Stimulated activated CD4-positive, alpha-beta T cell treated with anti-CD3 and anti-CD28 coated beads, Interleukin-12 subunit alpha, Interleukin-12 subunit beta, amount 100 ng/mL, for 48 hours (primary cell): Measurements from ENCODE around the gene SNX18.

ENCODE experiments used
- DNase-seq, 3 donors: peaks; one replicate each; pipeline ENCODE4 v3.0.0-alpha.2; 2020; ENCODE audit warnings: low read depth in 2 of 3, low spot score in 1 of 3

Gene SNX18

GRCh38 chr5:54540286-54540685 lies 22.7 kb downstream of the SNX18 start:
- DNase-seq, result no peak

DNA sequence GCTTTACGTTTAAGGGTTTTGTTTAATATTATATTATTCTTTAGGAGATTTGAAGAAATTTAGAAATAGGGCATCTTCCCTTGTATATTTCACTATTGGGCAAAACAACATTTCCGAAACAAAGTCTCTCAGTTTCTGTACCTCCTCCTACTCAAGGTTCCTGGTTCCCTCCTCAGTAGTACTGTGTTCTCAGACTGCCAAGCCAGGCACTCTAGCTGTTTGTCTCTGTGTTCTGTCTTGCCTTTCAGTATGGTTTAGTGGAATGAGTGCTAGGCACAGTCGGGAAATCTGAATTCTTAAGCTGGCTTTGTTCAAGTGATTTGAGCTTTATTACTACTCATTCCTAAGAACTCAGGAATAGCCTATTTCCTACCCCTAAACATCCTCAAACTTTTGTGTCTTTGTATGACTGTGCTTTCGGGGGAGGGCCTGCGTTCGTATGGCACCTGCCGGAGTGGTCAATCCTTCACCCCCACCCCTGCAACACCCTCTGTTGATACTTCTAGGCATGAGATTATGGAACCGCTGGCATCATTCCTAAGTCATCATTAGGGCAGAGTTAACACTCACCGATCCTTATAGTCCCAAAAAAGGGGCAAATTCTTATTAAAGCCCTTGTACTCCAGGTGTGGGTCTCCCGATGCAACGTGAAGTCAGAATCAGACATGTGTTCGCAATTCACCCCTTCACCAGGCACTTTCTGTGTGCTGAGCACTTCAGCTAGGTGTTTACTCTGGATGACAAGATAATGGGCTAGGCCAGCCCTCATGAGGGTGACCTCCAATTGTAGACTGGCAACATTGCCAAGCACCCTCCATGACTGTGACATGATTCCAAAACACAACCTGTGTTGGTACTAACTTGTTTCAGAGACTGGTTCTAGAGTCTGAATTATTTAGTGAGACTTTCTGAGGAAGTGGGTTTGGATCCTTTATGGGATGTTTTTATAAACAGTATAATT lies 24.5 kb downstream of the SNX18 start:
- DNase-seq, result no peak

GRCh38 chr5:54544044-54544443 lies 26.5 kb downstream of the SNX18 start:
- no peak for DNase-seq

DNA sequence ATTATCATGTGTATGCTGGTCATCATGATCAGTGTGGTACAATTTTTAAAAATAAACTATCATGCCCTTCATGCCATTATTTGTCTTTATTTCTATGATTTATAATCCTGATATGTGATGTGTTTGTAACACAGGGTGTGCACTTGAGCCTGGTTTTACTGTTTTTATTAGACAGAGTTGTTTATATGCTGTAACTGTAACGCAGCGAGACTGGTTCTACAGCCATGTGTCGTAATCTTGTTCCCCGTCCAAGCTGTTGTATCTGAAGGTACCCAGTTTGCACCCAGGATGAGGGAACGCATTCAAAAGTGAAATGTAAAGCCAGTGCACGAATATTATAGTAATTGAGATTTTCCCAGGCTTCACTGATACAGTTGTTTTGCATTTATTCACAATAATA lies 28.2 kb downstream of the SNX18 start:
- no peak for DNase-seq

- DNase-seq, result no peak
Observed at GRCh38 chr5:54547711-54548250, 30.2 kb downstream of the SNX18 start.

DNA sequence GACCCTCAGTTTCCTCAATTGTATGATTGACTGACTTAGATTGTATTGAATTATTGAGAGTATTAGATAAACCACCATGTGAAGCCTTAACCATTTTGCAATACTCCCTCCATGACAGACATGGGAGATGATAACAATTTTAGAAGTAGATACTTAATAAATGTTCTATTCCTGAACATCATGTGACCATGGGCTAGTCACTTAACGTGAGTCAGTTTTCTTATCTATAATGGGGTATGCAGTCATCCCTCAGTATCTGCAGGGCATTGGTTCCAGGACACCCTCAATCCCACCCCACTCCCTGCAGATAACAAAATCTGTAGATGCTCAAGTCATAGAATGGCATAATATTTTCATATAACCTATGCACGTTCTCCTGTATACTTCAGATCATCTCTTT lies 31.0 kb downstream of the SNX18 start:
- DNase-seq, result no peak

GRCh38 chr5:54551292-54551691 lies 33.7 kb downstream of the SNX18 start:
- DNase-seq, result no peak

DNA sequence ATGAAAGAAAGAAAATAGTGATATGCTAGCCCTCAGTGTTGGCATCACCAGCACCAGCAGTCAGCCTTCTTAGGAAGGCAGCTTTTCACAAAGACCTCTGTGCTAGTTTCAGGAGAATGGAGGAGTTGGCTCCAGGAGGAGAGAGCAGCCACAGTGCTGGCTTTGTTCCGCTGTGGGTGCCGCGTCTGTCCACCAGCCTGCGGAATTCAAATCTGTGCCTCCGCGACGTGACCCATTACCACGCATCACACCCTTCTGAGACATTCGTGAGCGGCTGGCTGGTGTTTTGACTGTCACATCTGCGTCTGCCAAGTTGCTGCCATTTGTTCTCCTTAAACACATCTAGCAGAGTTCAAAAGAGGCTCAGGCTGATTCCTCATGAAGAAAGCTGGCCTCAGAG lies 34.4 kb downstream of the SNX18 start:
- DNase-seq, result no peak

GRCh38 chr5:54552446-54552845 lies 34.9 kb downstream of the SNX18 start:
- DNase-seq, result no peak

DNA sequence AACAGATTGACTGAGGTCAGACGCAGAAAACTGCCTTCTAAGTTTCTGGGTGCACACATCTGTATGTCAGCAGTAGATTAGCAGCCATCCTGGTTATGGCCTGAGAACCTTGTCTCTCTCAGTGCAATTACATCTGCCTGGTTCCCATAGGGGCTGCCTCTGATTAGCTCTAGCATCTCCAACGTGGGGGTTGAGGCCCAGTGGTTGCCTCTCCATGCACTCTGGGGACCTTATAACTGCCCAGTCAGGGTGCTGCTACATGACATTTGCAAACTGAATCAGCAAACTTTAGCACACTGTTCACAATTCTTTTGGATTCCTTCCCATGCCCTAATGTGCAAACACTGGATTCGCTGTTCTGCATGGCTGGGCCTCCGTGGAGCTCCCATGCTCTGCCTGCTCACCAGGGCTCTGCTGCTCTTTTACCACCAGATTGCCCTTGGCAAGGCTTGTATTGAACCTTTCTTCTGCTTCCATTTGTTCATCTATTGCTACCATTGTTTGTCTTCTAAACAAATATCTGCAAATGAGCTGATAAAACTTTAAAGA lies 36.2 kb downstream of the SNX18 start:
- no peak for DNase-seq

DNA sequence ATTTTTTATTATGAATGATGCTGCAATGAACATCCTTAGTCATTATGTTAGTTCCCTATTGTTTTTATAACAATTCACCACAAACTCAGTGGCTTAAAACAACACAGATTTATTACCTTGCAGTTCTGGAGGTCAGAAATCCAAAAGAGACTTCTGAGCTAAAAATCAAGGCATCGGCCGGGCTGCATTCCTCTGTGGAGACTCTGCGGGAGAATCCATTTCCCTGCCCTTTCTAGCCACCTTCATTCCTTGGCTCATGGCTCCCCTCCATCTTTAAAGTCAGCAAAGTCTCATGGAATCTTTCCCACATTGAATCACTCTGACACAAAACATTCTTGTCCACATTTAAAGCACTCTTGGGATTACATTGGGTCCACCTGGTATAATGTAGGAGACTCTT lies 38.6 kb downstream of the SNX18 start:
- DNase-seq, result no peak

DNA sequence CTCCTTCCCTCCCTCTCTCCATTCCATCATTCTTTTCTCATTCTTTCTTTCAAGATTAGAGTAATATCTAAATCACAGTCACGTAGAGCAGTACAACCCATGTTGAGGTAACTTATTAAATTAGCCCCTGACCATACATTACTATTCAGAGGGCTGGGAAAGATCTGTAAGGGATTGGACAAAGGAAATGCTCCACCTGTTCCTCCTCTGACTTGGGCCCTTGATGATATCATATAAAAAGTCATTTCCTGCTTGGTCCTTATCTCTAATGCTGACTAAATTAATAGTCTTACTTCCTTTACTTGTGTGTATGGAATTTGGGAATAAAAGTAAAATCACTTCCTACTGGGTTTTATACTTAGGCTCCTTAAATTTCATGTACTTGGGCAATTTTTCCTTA lies 40.8 kb downstream of the SNX18 start:
- no peak for DNase-seq

GRCh38 chr5:54561651-54562050 lies 44.1 kb downstream of the SNX18 start:
- no peak for DNase-seq

DNA sequence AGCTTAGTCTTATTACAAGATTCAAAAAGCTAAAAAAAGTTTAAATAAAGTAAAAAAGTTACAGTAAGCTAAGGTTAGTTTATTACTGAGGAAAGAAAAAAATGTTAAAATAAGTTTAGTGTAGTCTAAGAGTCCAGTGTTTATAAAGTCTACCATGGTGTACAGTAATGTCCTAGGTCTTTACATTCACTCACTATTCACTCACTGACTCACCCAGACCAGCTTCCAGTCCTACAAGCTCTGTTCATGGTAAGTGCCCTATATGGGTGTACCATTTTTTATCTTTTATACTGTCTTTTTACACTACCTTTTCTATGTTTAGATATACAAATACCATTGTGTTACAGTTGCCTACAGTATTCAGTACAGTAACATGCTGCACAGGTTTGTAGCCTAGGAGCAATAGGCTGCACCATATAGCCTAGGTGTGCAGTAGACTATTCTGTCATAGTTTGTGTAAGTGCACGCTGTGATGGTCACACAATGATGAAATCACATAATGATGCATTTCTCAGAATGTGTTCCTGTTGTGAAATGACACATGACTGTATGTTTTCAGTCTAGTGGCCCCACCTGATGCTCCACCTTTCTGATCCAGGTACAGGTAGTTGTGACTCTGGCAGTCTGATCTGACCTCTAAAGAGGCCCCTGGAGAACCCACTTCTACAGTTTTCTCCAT lies 45.7 kb downstream of the SNX18 start:
- DNase-seq, result no peak

- DNase-seq, result no peak
Observed at GRCh38 chr5:54567996-54568395, 50.4 kb downstream of the SNX18 start.

DNA sequence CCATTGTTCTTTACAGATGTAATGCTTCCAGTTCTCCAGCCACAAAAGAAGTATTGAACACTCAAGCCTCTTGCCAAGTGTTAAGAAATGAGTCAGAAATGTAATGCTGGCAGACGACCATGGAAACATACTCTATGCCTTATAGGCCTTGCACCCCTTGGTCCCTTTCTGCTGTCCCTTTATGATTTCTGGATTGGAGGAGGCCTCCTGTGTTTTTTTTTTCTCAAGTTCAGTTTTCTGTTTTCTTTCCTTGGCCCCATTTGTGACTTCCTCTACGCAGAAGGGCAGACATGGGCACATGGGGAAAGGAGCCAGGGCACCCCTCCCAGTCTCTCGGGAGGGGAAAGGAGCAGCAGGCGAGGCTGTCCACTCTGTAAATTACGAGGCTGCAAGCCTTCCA lies 53.4 kb downstream of the SNX18 start:
- DNase-seq, result no peak

- no peak for DNase-seq
Observed at GRCh38 chr5:54571462-54571861, 53.9 kb downstream of the SNX18 start.

DNA sequence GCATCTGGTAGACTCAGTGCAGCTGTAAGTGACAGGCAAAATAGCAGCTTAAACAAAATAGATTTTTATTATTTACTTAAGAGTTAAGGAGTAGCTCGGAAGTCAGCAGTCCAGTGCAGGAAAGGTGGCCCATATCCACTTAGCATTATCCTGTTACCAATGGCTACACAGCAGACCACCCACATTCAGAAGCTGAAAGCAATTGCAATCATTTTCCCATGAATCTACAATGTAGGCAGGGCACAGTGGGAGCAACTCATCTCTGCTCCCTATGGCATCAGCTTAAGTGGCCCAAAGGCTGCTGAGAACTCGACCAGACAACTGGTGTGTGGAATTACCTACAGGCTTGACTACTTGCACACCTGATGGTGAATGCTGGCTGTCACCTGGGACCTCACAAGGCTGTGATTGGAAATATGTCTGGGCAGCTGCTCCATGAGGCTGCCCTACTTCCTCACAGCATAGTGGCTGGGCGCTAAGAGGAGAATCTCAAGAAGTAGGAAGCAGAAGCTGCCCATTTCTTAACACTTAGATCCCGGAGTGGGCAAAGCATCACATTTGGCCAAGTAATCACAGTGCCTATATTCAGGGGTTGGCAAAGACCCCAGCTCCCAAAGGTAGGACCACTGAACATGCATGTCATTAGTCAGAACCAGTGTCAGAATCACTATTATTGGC lies 56.4 kb downstream of the SNX18 start:
- DNase-seq, result no peak

DNA sequence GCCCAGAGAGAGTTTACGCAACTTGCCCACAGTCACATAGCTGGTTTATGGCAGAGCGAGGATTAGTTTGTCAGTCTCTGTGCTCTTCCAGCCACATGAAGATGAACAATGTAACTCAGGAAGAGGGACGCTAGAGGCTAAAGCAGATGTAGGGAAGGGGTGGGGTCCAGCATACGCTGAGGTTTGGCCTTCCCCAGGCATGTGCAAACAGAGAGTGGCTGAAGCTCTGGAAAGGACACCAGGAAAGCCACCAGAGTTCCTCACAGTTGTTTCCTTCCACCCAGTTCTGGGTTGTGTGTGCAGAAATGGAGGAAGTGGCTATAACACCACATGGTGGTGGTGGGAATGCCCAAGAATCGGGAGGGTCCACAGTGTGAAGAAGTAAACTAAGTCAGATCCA lies 60.0 kb downstream of the SNX18 start:
- no peak for DNase-seq

GRCh38 chr5:54577937-54578653 lies 60.5 kb downstream of the SNX18 start:
- DNase-seq, result no peak
